AG04450 (cell line): Measurements from ENCODE around the gene C3orf20. TPM values are rescaled to one million over a fixed set of nuclear protein-coding genes. Genes with fewer than 3 reads are reported as not detected.

Source experiments
- CTCF ChIA-PET: fragments of 300-600, 350-600 bp; formaldehyde crosslinking; extraction: SDS; loops from one replicate; lab custom pipeline; 2022; ENCODE audit warnings: antibody characterized with exemption, inconsistent platforms; lab: Charles Lee
- POLR2A ChIA-PET: fragments of 350-600 bp; formaldehyde crosslinking; extraction: SDS; loops from one replicate; lab custom pipeline; 2021; ENCODE audit warnings: antibody characterized with exemption, inconsistent platforms; lab: Yijun Ruan, JAX
- DNase-seq: peaks from one replicate; pipeline ENCODE4 v3.0.0-alpha.2; 2011; ENCODE audit warnings: low read depth, low spot score
- H3K27ac ChIP-seq: one replicate; pipeline ENCODE4 v1.5.1; 2012; ENCODE audit warnings: low read depth, low read length, control low read depth
- H3K27me3 ChIP-seq: one replicate; pipeline ENCODE4 v1.6.0; 2012; ENCODE audit warnings: low read length; ENCODE audit not compliant: control insufficient read depth, insufficient read depth
- H3K4me3 ChIP-seq: 2 replicates; pipeline ENCODE4 v1.5.1; 2011; ENCODE audit warnings: mild to moderate bottlenecking, low read depth, low read length, control low read depth
- H3K9me3 ChIP-seq: 2 replicates; pipeline ENCODE4 v1.5.1; 2012; ENCODE audit warnings: low read length; ENCODE audit not compliant: control insufficient read depth, insufficient read depth
- CTCF ChIP-seq: IDR thresholded peaks from 2 replicates; pipeline ENCODE4 v1.5.1; 2011; ENCODE audit warnings: low read depth, low read length, control low read depth, inconsistent platforms
- polyA plus RNA-seq: library from polyadenylated mRNA; depleted of rRNA; stranded (reverse); fragments of >200 nt; gene quantifications from 2 replicates; pipeline ENCODE4 v1.2.3, GENCODE V29; 2011

Gene C3orf20
- polyA plus RNA-seq, 1 experiment, result not detected

- H3K27me3 ChIP-seq, result peaks cover 6% of the 10 kb centered on the region
- TF ChIP-seq CTCF, result no peak
- no peak overlapping the region for H3K27ac ChIP-seq
- no peak overlapping the region for H3K4me3 ChIP-seq
- no peak for DNase-seq
- ChIA-PET POLR2A (no interaction called here), CTCF (interaction anchor here (0.6 kb wide), 1 partner anchor 136 kb away, joined by 3 read pairs; no protein-coding TSS in a partner anchor)
- peaks cover 3% of the 10 kb centered on the region; the same call in 1 of the 2 replicates for H3K9me3 ChIP-seq
These were observed 110.5 kb downstream of the C3orf20 start for GRCh38 chr3:14785207-14786155.

GRCh38 chr3:14786369-14786768 lies 111.4 kb downstream of the C3orf20 start:
- POLR2A ChIA-PET, result no interaction called here
- no peak overlapping the region for H3K4me3 ChIP-seq
- DNase-seq, result no peak
- H3K27ac ChIP-seq, result no peak overlapping the region
- peaks cover 6% of the 10 kb centered on the region for H3K27me3 ChIP-seq
- no peak for TF ChIP-seq CTCF
- CTCF ChIA-PET, result no interaction called here
- peaks cover 3% of the 10 kb centered on the region; the same call in 1 of the 2 replicates for H3K9me3 ChIP-seq

- no peak overlapping the region for H3K4me3 ChIP-seq
- H3K27me3 ChIP-seq, result peaks cover 9% of the 10 kb centered on the region
- DNase-seq, result no peak
- ChIA-PET CTCF (interaction anchor here (1.0 kb wide), 1 partner anchor 114 kb away, joined by 3 read pairs; no protein-coding TSS in a partner anchor), POLR2A (no interaction called here)
- TF ChIP-seq CTCF, result no peak
- H3K27ac ChIP-seq, result no peak overlapping the region
- H3K9me3 ChIP-seq, result peaks cover 3% of the 10 kb centered on the region; the same call in 1 of the 2 replicates
These were observed 112.7 kb downstream of the C3orf20 start for GRCh38 chr3:14787630-14788029.

GRCh38 chr3:14788644-14789043 lies 113.7 kb downstream of the C3orf20 start:
- POLR2A ChIA-PET, result no interaction called here
- DNase-seq, result no peak
- H3K4me3 ChIP-seq, result no peak overlapping the region
- no peak overlapping the region for H3K27ac ChIP-seq
- peaks cover 9% of the 10 kb centered on the region for H3K27me3 ChIP-seq
- CTCF ChIA-PET, result interaction anchor here (1.0 kb wide), 1 partner anchor 115 kb away, joined by 3 read pairs; no protein-coding TSS in a partner anchor
- TF ChIP-seq CTCF, result no peak
- peaks cover 3% of the 10 kb centered on the region; the same call in 1 of the 2 replicates for H3K9me3 ChIP-seq

- Histone ChIP-seq H3K27ac (no peak overlapping the region), H3K27me3 (peaks cover 9% of the 10 kb centered on the region), H3K9me3 (peaks cover 3% of the 10 kb centered on the region; the same call in 1 of the 2 replicates), H3K4me3 (no peak overlapping the region)
- CTCF ChIA-PET, result no interaction called here
- no peak for TF ChIP-seq CTCF
- POLR2A ChIA-PET, result no interaction called here
- no peak for DNase-seq
These were observed 114.3 kb downstream of the C3orf20 start for GRCh38 chr3:14789221-14789620.
